Measurements from ENCODE around the gene IFNA13.

IFNA13 gene

DNA sequence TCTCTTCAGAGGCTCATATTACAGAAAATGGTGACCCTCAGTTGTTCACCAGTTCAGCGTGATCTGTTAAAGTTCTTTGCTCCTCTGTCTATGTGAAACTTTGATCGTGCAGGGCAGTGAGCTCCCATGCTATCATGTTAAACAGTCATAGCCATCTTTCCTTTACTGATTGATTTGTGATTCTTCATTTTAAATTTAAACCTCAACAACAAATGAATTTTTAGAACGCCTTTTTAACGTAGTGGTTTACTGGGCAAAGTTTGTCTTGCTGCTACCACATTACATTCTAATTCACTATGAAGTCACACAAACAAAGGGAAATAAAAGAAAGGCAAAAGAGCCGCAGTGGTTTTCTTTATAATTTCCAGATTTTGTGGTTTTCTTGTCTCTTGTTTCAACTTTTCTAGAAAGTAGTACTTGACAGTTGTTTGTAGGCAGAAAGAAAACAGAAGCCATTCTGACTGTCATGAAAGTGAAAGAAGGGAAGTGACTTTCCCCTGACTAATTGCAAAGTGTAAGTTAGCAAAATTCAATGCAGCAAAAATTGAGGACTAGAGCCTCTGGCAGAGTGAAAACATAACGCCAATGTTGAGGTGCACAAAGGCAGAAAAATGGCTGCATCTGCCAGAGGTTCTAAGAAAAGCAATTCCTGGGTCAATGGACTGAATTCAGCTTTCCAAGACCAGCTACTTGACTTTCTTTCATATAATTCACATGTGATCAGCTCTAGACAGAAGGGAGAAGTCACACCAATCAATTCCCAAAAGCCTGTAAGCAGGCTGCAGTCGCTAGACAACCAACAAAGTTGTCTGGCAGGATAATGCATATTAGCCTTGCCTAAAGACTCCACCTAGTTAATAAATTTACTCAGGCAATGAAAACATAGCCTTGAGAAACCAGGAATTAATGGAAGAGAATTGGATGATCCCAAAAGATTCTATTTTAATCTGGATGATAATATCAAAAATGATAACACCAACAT is 10.1 kb downstream of the IFNA13 start:
- DNase-seq = no peak

DNA sequence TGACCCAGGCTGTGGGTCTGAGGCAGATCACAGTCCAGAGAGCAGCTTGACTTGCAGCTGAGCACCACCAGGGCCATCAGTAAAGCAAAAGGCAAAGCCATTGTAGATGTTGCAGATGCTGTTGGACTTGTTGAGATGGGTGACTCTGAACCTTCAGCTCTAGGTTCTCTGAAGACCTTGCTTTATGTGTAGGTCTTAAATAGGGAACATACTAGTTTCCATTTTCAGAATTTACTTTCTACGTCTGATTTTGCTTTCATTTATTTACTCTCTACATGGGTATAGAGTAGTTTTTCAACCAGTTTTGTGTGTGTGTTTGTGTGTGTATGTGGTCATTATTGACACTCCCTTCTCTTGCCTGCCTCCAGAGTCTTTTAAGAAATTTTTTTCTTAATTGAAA is 17.1 kb downstream of the IFNA13 start, which contains the start of gene IFNA6:
Gene IFNA6 (minus strand): TSS at position 101 of the 400 bp plus-strand sequence. CDS start 0 bp downstream, at position 101.
- no peak for DNase-seq

- DNase-seq = no peak
Observed at GRCh38 chr9:21348430-21348970, 19.4 kb downstream of the IFNA13 start.

DNA sequence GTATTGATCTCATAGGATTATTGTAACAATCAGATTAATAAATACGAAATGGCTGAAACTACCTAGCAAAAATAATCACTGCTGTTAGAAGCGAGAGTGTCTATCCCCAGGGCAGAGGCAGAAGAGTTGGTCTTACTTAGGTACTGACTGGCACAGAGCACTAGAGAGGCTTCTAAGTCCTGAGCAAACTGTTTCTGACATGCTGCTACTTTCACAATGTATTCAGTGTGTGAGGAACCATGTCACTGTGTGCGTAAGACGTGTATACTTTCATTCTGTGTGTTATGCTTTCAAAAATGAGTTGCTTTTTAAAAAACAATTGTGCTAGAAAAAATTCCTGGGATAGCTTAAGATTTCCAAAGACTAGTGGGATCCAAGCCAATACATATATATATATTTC is 27.1 kb downstream of the IFNA13 start:
- DNase-seq = no peak

- DNase-seq = no peak
Observed at GRCh38 chr9:21336457-21336856, 31.4 kb downstream of the IFNA13 start.

DNA sequence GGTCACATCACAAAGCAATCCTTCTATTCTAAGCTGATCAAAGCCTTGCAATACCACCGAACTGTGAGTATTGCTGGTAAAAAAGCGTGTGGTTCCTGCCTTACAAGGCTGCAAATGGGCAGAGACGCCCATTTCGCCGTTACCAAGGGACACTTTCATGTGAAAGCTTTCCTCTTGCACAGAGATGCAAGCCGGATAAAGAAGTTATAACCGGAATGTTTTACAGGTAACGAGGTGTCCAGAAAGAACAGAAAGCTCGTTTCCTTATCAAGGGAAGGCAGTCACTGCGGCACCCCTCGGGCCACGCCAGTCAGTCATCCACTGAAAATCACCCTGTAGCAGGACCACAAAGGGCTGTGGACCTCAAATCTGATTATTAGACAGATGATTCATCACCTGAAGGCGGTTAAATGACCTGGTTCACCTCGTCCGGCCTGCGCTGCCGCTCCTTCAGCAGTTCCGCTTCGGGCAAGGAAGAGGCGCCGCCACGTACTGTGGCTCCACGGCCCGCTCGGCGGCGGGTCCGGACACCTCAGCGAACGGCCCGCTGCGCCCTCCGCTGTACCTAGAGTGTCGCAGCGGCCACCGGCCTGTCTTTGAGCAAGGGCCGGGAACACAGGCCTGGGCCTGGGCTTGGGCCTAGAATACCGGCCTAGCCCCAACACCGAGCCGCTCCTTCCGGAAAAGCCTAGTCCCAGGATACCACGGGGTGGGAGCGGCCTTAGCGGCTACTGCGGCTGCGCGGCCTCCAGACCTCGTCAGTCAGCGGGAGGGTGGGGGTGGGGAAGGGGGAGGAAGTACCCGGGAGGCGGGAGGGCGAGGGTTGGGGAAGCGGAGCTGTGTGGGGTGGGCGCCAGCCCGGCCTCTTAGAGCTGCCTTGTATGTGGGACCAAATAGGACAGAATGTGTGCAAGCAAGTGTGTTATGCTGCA is 32.9 kb downstream of the IFNA13 start, which contains the start of gene KLHL9:
Gene KLHL9 (minus strand): TSS at position 704 of the 932 bp plus-strand sequence. CDS start 545 bp downstream, at position 159.
- peak; percentile 52 to 76 (median 70) for DNase-seq

DNA sequence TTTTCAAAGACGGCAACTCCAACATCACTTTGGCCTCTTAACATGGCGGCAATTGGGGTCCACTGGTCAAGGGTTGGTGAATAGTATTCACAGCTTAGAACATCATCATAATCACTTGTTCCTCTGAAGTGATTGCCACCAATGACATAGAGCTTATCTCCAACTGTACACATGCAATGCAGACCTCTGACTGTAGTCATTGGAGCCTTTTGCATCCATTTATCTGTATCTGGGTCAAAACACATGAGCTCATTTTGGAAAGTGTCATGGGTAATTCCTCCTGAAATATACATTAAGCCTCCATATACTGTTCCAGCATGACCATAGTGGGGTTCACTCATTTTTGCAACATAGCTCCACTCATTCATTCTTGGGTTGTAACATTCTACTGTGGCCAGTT is 34.6 kb downstream of the IFNA13 start:
- DNase-seq = no peak

- no peak for DNase-seq
Observed at GRCh38 chr9:21331676-21332402, 36.0 kb downstream of the IFNA13 start.

GRCh38 chr9:21326526-21327139 is 41.2 kb downstream of the IFNA13 start:
- DNase-seq = no peak

DNA sequence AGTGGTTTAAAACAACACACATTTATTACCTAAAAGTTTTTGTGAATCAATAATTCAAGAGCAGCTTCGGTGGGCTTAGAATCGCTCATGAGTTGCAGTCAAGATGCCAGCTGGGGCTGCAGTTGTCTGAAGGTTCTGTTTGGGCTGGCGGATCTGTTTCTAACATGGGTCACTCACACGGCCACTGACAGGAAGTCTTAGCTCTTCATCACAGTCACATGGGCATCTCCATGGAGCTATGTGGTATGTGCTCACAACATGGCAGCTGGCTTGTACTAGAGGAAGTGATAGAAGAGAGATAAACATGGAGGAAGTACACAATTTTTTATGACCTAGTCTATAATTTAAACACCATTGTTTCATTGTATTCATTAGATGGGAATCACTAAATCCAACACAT is 43.8 kb downstream of the IFNA13 start:
- DNase-seq = no peak

GRCh38 chr9:21322911-21323461 is 44.9 kb downstream of the IFNA13 start:
- no peak for DNase-seq

DNA sequence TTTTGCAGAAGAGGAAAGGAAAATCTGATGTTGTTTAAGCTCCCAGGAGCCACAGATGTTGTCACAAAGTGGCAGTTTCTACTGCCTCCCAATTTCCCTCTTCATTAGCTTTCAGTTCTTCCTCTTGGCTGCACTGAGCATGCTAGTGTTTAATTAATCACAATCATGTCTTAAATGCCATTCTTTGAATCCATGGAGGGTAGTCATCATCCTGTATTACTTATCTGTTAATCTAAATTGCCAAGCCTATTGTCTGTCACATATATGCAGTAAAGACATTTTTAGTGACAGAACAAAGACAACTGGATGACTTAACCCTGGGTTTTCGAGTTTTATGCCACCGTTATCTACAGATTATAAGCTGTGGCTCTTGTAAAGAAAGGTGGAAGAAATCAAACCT is 47.4 kb downstream of the IFNA13 start:
- no peak for DNase-seq

- DNase-seq = no peak
Observed at GRCh38 chr9:21317956-21318923, 49.6 kb downstream of the IFNA13 start.

All from activated naive CD4-positive, alpha-beta T cell (primary cell).